ENCODE measurements around the gene RERE.
A peak's percentile ranks its signal among the peaks of the same experiment; 100 is the strongest.

RERE gene

GRCh38 chr1:8415526-8416278, 401.7 kb downstream of the RERE start:
- peak; percentile 36 for DNase-seq

GRCh38 chr1:8412183-8412831, 405.1 kb downstream of the RERE start:
- peak; percentile 14 for DNase-seq

- DNase-seq: no peak
Observed at GRCh38 chr1:8411803-8412182, 405.6 kb downstream of the RERE start.

- DNase-seq: no peak
Observed at GRCh38 chr1:8410791-8411190, 406.6 kb downstream of the RERE start.

- DNase-seq: no peak
Observed at GRCh38 chr1:8409606-8410005, 407.8 kb downstream of the RERE start.

- no peak for DNase-seq
Observed at GRCh38 chr1:8409106-8409505, 408.3 kb downstream of the RERE start.

- no peak for DNase-seq
Observed at GRCh38 chr1:8408151-8408839, 409.1 kb downstream of the RERE start.

- DNase-seq: no peak
Observed at GRCh38 chr1:8407652-8408051, 409.8 kb downstream of the RERE start.

- DNase-seq: no peak
Observed at GRCh38 chr1:8406960-8407359, 410.5 kb downstream of the RERE start.

GRCh38 chr1:8406011-8406410, 411.4 kb downstream of the RERE start:
- no peak for DNase-seq

- no peak for DNase-seq
Observed at GRCh38 chr1:8404460-8405370, 412.7 kb downstream of the RERE start.

GRCh38 chr1:8402109-8402710, 415.2 kb downstream of the RERE start:
- DNase-seq: no peak

- DNase-seq: no peak
Observed at GRCh38 chr1:8398677-8399076, 418.8 kb downstream of the RERE start.

- no peak for DNase-seq
Observed at GRCh38 chr1:8398086-8398485, 419.4 kb downstream of the RERE start.

GRCh38 chr1:8397511-8397910, 419.9 kb downstream of the RERE start:
- DNase-seq: no peak

- no peak for DNase-seq
Observed at GRCh38 chr1:8396786-8397406, 420.5 kb downstream of the RERE start.

- DNase-seq: no peak
Observed at GRCh38 chr1:8396083-8396785, 421.2 kb downstream of the RERE start.

- no peak for DNase-seq
Observed at GRCh38 chr1:8395433-8395866, 422.0 kb downstream of the RERE start.

- DNase-seq: no peak
Observed at GRCh38 chr1:8394456-8395321, 422.8 kb downstream of the RERE start.

GRCh38 chr1:8392522-8392921, 424.9 kb downstream of the RERE start:
- DNase-seq: no peak

Data from DMS153 (cell line).